Coronary artery (tissue), 2 donors: ENCODE measurements around the gene TTC21B.

Source experiments
- DNase-seq: peaks from one replicate; pipeline ENCODE4 v3.0.0-alpha.2; 2017; ENCODE audit warnings: low spot score
- H3K27ac ChIP-seq, 2 donors: fragments of 200-600 bp; sonication (generic); one replicate each; pipeline ENCODE4 v1.5.1; 2016 to 2019
- H3K4me3 ChIP-seq: fragments of 200-600 bp; sonication (generic); 2 replicates; pipeline ENCODE4 v1.5.1; 2016; ENCODE audit warnings: mild to moderate bottlenecking, moderate library complexity
- TF ChIP-seq, protein P1 (sequence below): fragments of 200-600 bp; sonication (generic); IDR thresholded peaks from one replicate; pipeline ENCODE4 v1.5.1; 2019; ENCODE audit warnings: antibody characterized with exemption

TTC21B gene

DNA sequence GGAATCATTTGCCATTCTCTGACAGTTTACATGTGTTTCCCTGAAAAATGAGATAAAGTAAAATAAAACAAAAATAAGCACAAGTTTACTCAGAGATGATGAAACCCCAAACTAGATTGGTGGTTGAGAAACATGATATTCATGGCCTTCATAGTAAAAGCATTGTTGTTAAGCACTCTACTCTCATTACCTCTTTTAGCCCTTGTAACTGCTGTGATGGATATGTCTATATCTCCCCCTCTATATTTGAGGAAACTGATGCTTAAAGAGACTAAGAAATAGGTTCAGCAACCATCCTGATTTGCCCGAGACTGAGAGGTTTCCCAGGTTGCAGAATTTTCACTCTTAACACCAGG, 125.7 kb downstream of the TTC21B start:
- no peak overlapping the region for H3K27ac ChIP-seq
- H3K4me3 ChIP-seq, result no peak overlapping the region
- TF ChIP-seq, protein P1, sequence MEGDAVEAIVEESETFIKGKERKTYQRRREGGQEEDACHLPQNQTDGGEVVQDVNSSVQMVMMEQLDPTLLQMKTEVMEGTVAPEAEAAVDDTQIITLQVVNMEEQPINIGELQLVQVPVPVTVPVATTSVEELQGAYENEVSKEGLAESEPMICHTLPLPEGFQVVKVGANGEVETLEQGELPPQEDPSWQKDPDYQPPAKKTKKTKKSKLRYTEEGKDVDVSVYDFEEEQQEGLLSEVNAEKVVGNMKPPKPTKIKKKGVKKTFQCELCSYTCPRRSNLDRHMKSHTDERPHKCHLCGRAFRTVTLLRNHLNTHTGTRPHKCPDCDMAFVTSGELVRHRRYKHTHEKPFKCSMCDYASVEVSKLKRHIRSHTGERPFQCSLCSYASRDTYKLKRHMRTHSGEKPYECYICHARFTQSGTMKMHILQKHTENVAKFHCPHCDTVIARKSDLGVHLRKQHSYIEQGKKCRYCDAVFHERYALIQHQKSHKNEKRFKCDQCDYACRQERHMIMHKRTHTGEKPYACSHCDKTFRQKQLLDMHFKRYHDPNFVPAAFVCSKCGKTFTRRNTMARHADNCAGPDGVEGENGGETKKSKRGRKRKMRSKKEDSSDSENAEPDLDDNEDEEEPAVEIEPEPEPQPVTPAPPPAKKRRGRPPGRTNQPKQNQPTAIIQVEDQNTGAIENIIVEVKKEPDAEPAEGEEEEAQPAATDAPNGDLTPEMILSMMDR, result no peak
- no peak for DNase-seq

DNA sequence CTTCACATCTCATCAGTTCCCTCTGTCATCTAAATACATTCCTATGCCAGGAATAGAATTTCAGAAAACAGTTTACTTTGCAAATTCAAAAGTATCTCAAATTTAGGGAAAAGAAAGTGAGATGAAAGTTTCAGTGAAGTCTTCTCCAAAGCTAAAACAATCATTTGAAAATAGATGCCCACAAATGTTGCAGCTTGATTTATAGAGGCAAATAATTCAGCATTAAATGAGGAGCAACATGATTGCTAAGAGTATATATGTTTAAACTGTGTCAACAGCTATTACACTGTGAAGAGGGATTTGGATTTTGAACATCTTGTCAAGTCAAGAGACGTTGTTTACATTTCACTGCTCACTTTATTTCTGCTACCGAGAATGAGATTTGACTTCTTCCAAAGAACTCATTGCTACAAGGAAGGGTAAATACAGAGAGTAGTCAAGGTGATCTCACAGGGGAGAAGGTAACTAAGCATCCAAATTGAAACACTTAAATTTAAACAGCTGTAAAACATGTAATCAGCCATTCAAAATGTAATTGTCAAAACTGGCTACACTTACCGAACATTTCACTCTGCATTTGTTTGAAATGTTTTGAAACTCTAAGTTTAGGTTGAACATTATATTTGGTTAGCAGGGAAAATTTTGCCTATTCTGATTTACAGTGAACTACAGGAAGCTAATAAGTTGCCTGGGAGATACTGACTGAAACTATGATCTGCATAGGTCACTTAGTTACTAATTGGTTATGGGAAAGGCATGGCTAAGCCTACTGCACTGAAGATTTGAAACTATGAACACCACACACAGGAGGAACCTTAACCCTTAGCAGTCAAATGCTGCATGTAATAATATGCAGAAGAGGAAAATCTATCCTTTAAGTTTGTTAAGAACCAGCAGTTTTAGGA, 126.3 kb downstream of the TTC21B start:
- Histone ChIP-seq H3K27ac (no peak overlapping the region), H3K4me3 (no peak overlapping the region)
- DNase-seq, result no peak
- TF ChIP-seq, protein P1, result no peak

DNA sequence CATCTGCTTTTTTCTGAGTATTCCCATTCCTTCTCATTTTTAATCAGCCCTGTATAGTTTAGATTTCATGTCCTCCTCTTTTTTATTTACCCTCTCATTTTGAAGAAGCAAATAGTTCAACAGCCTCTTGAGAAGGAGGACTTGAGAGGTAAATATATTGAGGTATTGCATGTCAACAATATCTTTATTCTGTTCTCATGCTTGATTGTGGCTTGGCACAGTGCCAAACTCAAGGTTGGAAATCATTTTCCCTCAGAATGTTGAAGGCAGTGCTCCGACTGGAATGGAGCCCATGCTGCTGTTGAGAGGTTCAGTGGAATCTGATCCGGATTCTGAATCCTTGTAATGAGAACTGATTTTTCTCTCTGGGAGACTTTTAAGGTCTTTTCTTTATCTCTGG, 128.5 kb downstream of the TTC21B start:
- H3K27ac ChIP-seq, result no peak overlapping the region
- H3K4me3 ChIP-seq, result no peak overlapping the region
- TF ChIP-seq, protein P1, result no peak
- no peak for DNase-seq
